Activated CD4-positive, alpha-beta T cell treated with anti-CD3 and anti-CD28 coated beads, Interleukin-2, amount 10 ng/mL, durations not matched to agents 24 days and 14 days (primary cell): ENCODE measurements around the gene RPLP2. TPM values are rescaled to one million over a fixed set of nuclear protein-coding genes. Genes with fewer than 3 reads are reported as not detected.
A peak's percentile ranks its signal among the peaks of the same experiment; 100 is the strongest.

ENCODE experiments used
- DNase-seq: peaks from one replicate; pipeline ENCODE4 v3.0.0; 2022
- H3K27ac Mint-ChIP-seq: one replicate; pipeline ENCODE4 v1.8.0; 2022; ENCODE audit warnings: mild to moderate bottlenecking, mixed read lengths
- H3K27me3 Mint-ChIP-seq: one replicate; pipeline ENCODE4 v1.8.0; 2022; ENCODE audit warnings: mixed read lengths
- H3K36me3 Mint-ChIP-seq: one replicate; pipeline ENCODE4 v1.8.0; 2022; ENCODE audit warnings: low read depth, mild to moderate bottlenecking, mixed read lengths
- H3K4me1 Mint-ChIP-seq: one replicate; pipeline ENCODE4 v1.8.0; 2021; ENCODE audit warnings: mixed read lengths
- H3K4me3 Mint-ChIP-seq: one replicate; pipeline ENCODE4 v1.8.0; 2022; ENCODE audit warnings: mild to moderate bottlenecking, moderate library complexity, mixed read lengths
- H3K9me3 Mint-ChIP-seq: one replicate; pipeline ENCODE4 v1.8.0; 2021; ENCODE audit warnings: mixed read lengths
- intact Hi-C: fragments of 100-400 bp; cut with micrococcal nuclease; formaldehyde crosslinking; loops from one replicate; pipeline ENCODE4 v1.15.1; 2023
- total RNA-seq: library from RNA; stranded (reverse); gene quantifications from 2 replicates; pipeline ENCODE4 v1.2.3, GENCODE V29; 2022

RPLP2 gene
- total RNA-seq, 1 donor from 2014 or later = 2,367 TPM

DNA sequence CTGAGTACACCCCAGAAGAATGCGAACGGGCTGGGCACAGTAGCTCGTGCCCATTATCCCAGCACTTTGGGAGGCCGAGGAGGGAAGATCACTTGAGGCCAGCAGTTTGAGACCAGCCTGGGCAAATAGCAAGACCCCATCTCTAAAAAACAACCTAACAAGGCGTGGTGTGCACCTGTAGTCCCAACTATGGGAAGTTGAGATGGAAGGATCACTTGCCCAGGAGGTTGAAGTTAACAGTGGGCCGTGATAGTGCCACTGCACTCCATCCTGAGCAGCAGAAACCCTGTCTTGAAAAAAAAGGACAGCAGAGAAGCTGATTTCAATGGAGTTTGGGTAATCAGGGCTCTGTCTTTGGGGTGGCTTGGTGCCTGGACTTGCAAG, 3.3 kb downstream of the RPLP2 start:
- Mint-ChIP-seq H3K36me3 (peaks cover 38% of the 10 kb centered on the region), H3K4me1 (peaks cover 22% of the 10 kb centered on the region)

DNA sequence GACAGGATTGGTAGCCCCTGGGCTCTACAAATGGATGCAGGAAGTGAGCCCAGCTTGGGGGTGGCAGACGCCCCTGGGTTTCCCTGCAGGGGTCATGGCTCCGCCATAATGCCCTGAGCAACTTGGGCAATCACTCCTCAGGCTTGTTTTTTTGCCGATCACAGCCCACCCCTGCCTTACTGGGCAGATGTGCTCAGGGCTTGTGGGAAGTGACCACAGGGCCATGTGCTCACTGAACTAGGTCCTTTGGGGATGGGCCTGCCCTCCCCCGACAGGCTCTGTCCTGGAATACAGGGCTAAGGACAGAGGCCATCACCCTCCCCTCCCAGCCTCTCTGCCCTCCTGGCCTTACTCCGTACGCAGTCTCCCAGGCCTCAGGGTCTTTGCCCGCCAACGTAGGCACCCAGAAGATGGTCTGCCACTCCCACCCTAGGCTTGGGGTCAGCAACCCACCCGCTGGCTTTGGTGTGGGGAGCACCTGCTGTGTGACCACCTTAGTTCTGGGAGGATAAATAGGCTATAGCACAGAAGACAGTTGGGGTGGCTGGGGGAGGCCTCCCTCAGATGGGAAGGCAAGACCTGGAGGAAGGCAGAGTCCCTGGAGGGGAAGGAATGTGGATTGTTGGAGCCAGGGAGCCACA, 3.8 kb downstream of the RPLP2 start:
- no peak overlapping the region for H3K27ac Mint-ChIP-seq
- peaks cover 23% of the 10 kb centered on the region for H3K4me1 Mint-ChIP-seq
- peaks cover 38% of the 10 kb centered on the region for H3K36me3 Mint-ChIP-seq
- H3K27me3 Mint-ChIP-seq = no peaks in the 10 kb centered on the region
- H3K4me3 Mint-ChIP-seq = no peak overlapping the region
- no peak for DNase-seq
- intact Hi-C loops = no loop called here
- no peaks in the 10 kb centered on the region for H3K9me3 Mint-ChIP-seq

More for the DNA sequence above, 3.3 kb downstream of the RPLP2 start:
- H3K4me3 Mint-ChIP-seq = no peak overlapping the region
- peak overlapping the region; percentile 56 for H3K27ac Mint-ChIP-seq
- H3K27me3 Mint-ChIP-seq = no peaks in the 10 kb centered on the region
- no peak for DNase-seq
- intact Hi-C loops = no loop called here
- no peaks in the 10 kb centered on the region for H3K9me3 Mint-ChIP-seq

DNA sequence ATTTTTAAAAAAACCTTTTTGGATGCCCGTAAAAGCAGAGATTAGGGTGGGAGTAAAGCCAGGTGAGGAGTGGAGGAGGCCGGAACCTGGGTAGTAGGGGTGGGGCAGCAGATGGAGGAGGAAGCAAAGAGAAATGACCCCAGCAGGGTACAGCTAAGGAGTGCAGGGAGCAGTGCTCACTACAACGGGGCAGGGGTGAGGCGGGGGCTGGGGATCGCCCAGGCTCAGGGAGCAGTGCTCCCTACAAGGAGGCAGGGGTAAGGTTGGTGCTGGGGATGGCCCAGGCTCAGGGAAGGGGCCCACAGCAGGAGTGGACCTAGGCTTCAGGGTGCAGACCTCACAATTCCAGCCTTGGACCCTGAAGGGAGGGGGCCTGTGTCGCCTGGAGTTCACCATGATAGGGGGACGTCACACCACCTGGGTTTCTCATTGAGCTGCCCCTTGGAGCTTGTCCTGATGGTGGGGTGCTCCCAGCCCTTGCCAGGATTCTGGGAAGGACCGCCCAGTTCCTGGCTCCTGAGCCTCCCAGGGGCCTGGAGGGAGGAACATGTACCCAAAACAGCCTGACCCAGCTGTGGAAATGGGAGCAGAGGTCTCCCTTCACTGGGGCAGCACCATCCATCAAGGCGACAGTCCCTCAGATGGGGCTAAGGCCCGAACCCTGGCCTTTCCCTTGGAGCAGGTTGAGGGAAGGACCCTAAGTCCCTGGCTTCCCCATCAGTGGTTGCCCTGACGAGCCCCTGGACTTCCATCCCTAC, 6.1 kb downstream of the RPLP2 start:
- H3K27ac Mint-ChIP-seq = no peak overlapping the region
- intact Hi-C loops = no loop called here

DNA sequence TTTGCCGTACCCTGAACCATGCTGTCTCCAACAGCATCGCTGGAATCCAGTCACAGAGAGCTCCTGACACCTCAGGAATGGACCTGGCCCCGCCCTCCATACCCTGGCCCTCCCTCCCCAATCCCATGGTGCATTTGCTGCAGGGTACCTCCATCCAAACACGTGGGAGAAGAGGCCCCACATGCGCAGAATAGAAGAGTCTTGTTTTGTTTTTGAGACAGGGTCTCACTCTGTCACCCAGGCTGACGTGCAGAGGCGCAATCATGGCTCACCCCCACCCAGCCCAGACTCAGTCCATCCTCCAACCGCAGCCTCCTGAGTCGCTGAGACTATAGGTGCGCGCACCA, 6.6 kb downstream of the RPLP2 start:
- intact Hi-C loops = no loop called here
- H3K9me3 Mint-ChIP-seq = no peaks in the 10 kb centered on the region
- H3K27ac Mint-ChIP-seq = peak overlapping the region; percentile 20
- H3K36me3 Mint-ChIP-seq = peaks cover 22% of the 10 kb centered on the region
- DNase-seq = no peak
- H3K27me3 Mint-ChIP-seq = no peaks in the 10 kb centered on the region
- peaks cover 19% of the 10 kb centered on the region for H3K4me1 Mint-ChIP-seq
- H3K4me3 Mint-ChIP-seq = no peak overlapping the region

More for the DNA sequence above, 6.1 kb downstream of the RPLP2 start:
- Mint-ChIP-seq H3K4me1 (peaks cover 22% of the 10 kb centered on the region), H3K9me3 (no peaks in the 10 kb centered on the region), H3K36me3 (peaks cover 28% of the 10 kb centered on the region), H3K27me3 (no peaks in the 10 kb centered on the region), H3K4me3 (no peak overlapping the region)
- DNase-seq = no peak

DNA sequence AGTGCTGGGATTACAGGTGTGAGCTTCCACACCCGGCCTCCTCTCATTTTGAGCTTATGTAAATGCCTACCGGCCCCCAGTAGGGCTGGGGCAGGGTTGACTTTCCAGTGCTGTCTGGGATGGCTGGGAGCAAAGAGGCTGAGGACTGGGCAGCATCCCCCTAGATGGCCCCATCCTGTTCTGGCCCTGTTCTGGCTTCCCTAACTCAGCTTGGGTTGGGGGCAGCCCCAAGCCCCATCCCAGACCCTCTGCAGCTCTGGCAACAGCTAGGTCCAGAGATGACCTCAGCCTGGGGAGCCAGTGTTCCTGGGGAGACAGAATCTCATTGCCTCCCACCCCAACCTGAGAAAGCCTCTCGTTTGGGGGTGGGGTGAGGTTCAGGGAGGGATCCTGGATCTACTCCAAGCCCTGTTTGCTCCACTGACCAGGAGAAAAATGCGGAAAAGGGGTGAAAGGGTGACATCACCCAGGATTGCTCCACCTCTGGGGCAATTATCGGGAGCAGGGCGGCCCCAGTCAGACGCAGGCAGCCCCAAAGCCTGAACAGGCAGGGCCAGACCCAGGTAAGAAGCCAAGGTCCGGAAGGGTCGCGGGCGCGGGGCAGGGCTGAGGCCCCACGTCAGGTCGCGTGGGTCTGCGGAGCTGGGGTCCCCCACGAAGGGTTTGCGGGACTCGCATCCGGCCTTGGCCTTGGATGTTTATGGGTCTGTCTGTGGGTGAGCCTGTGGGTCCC, 8.8 kb downstream of the RPLP2 start, which contains the start of gene PNPLA2:
TSS of gene PNPLA2 (plus strand) at position 519 of the 733 bp plus-strand sequence. CDS start 805 bp downstream, outside the sequence.
- H3K27me3 Mint-ChIP-seq = no peaks in the 10 kb centered on the region
- intact Hi-C loops = loop anchor here (1.0 kb wide), 1 partner anchor 9 kb away; the partner anchor contains the start of gene RPLP2
- H3K27ac Mint-ChIP-seq = peak within 1 kb of the TSS; percentile 84
- no peak for DNase-seq
- H3K4me3 Mint-ChIP-seq = peak within 1 kb of the TSS; percentile 85
- peaks cover 10% of the 10 kb centered on the region for H3K36me3 Mint-ChIP-seq
- H3K9me3 Mint-ChIP-seq = no peaks in the 10 kb centered on the region
- peaks cover 10% of the 10 kb centered on the region for H3K4me1 Mint-ChIP-seq

DNA sequence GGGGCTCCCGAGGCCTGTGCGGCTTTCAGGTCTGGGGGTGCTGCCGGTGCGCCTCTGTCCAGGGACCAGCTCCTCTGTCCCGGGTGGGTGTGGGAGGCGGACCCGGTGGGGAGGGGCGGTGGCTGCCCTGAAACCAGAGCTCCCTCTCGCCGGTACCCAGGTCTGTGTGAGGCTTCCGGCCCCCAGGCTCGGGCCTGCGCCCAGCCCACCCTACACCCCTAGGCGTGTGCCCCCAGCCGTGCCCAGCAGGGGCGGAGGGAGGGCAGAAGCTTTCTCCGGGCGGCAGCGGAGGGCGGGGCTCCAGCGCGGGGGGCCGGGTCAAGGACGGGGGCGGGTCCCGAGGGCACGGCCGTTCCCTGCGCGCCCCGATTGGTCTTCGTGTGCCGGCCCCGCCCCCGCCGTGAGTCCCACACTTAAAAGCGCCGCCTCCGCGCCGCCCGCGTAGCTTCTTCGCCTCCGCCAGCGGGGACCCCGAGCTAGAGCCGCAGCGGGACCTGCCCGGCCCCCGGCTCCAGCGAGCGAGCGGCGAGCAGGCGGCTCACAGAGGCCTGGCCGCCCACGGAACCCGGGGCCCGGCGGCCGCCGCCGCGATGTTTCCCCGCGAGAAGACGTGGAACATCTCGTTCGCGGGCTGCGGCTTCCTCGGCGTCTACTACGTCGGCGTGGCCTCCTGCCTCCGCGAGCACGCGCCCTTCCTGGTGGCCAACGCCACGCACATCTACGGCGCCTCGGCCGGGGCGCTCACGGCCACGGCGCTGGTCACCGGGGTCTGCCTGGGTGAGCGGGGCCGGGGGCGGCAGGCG, 9.6 kb downstream of the RPLP2 start:
- Mint-ChIP-seq H3K9me3 (no peaks in the 10 kb centered on the region), H3K27me3 (no peaks in the 10 kb centered on the region), H3K36me3 (peaks cover 8% of the 10 kb centered on the region), H3K27ac (peak overlapping the region; percentile 84), H3K4me1 (peaks cover 7% of the 10 kb centered on the region), H3K4me3 (peak overlapping the region; percentile 85)
- DNase-seq = peak; percentile 97
- intact Hi-C loops = loop anchor here (1.0 kb wide), 1 partner anchor 10 kb away; the partner anchor contains the start of gene RPLP2

DNA sequence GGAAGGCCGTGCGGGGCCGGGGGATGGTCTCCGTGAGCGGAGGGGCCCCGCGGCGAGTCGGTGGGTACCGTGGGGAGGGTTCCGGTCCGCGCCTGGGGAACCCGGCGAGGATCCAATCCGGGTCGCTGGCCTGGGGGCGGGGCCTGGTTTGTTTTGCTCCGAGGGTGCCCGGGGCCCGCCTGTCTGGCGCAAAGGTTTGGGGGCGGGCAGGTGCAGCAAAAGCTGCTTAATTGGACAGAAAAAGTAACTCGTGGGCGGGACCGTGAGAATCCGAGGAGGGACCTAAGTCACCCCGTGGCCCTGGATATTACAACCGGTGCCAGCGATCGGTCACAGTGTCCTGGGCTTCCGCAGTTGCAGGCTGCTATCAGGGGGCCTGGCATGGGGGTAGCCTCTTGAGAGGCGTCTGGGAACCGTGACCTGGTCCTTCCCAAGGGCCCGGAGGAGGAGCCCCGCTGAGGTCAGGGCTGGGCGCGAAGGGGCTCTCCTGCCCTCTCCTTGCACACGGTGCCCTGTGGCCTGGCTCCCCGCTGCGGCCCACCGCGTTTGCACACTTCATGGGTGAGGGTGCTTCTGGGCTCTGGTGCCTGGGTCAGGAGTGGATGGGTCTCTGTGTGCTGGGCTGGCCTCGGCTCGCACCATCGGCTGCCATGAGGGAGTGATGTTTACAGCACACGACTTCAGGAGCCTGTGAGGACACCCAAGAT, 10.3 kb downstream of the RPLP2 start:
- intact Hi-C loops = loop anchor here (1.0 kb wide), 1 partner anchor 11 kb away; the partner anchor contains the start of gene RPLP2
- Mint-ChIP-seq H3K27ac (peak overlapping the region; percentile 84), H3K36me3 (peaks cover 13% of the 10 kb centered on the region), H3K27me3 (no peaks in the 10 kb centered on the region), H3K4me3 (peak overlapping the region; percentile 85), H3K4me1 (peaks cover 7% of the 10 kb centered on the region), H3K9me3 (no peaks in the 10 kb centered on the region)
- peak; percentile 98 for DNase-seq

DNA sequence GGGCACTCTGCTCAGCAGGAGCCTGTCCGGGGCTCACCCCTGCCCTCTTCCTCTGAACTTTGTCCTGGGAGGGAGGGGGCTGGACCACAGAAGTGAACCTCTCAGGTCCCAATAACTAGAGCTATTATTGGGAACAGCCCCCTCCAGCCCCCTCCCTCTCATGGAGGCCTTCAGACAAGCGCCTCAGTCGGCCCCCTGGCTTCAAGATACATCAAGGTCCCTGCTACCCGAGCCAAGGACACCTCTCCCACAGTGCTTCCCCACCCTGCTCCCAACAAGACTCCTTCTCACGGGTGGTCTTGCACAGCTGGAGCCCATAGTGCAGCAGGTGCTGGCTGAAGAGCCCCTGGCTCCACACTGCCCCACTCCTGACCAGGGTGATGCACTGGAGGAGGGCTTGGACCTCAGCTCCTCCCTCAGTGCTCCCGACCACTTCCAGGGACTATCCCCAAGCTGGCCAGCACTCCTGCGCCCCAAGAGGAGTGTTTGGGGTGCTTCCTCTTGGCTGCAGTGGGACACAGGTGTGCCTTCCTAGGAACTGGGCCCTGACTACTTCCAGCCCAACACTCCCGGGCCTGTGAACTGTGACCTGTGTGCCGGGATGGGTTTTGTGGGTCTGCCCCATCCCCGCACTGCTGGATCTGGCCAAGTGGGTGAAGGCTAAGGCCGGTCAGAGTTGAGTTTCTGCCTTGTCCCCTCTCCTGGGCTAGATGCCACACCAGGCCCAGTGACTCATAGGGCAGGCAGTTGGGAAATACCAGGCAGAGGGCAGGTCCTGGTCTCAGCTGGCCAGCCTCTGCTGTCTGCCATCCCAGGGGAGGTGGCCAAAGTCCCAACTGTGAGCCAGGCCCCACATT, 11.1 kb downstream of the RPLP2 start:
- peaks cover 7% of the 10 kb centered on the region for H3K4me1 Mint-ChIP-seq
- intact Hi-C loops = no loop called here
- no peak overlapping the region for H3K27ac Mint-ChIP-seq
- H3K4me3 Mint-ChIP-seq = peak overlapping the region; percentile 85
- peaks cover 13% of the 10 kb centered on the region for H3K36me3 Mint-ChIP-seq
- no peak for DNase-seq
- H3K9me3 Mint-ChIP-seq = no peaks in the 10 kb centered on the region
- no peaks in the 10 kb centered on the region for H3K27me3 Mint-ChIP-seq

DNA sequence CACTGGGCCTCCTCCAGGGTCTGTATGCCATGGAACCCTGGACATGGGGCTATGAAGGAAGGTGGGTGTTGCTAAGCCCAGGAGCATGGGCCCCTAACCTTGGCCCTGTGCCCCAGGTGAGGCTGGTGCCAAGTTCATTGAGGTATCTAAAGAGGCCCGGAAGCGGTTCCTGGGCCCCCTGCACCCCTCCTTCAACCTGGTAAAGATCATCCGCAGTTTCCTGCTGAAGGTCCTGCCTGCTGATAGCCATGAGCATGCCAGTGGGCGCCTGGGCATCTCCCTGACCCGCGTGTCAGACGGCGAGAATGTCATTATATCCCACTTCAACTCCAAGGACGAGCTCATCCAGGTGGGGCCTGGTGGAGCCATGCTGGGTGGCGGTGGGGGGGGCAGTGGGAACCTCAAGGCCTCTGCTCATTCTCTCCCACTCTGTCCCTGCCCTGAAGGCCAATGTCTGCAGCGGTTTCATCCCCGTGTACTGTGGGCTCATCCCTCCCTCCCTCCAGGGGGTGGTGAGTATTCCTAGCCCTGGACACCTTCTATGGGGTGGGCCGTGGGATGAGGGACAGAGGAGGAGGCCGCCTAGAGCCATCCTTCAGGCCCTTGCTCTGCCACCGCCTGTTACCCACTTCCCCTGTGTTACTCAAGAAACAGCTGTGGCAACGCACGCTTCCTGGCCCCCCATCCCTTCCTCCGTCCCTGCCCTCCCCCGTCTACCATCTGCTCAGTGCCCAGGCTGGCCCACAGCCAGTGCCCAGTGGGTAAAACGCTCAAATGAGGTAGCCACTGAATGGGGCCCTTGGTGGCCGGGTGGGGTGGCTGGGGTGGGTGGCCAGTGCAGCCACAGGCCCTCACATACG, 12.0 kb downstream of the RPLP2 start:
- peak overlapping the region; percentile 35 for H3K4me3 Mint-ChIP-seq
- peaks cover 13% of the 10 kb centered on the region for H3K36me3 Mint-ChIP-seq
- intact Hi-C loops = no loop called here

DNA sequence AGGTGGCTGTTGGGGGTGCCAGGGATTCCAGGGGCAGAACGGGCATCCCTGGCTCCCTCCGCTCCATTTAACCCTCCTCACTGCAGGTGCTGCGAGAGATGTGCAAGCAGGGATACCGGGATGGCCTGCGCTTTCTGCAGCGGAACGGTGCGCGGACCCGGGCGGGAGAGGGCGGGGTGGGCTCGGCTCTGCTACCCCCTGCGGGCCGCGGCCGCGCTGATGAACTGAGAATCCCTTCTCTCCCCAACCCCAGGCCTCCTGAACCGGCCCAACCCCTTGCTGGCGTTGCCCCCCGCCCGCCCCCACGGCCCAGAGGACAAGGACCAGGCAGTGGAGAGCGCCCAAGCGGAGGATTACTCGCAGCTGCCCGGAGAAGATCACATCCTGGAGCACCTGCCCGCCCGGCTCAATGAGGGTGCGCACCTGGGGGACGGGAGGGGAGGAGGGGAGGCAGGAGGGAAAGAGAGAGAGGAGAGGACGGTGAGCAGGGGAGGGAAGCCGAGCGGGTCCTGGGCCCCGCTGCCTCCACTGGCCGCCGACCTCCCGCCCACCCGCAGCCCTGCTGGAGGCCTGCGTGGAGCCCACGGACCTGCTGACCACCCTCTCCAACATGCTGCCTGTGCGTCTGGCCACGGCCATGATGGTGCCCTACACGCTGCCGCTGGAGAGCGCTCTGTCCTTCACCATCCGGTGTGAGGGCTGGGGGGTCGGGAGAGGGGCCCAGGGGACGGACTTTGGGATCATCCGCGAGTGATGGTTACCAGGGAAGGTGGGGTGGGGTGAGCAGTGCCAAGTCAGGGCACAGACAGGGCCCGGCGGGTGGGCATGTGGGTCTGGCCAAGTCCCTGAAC, 13.9 kb downstream of the RPLP2 start:
- H3K4me3 Mint-ChIP-seq = no peak overlapping the region

More for the DNA sequence above, 12.0 kb downstream of the RPLP2 start:
- no peak overlapping the region for H3K27ac Mint-ChIP-seq
- DNase-seq = no peak
- no peaks in the 10 kb centered on the region for H3K9me3 Mint-ChIP-seq
- H3K4me1 Mint-ChIP-seq = peaks cover 9% of the 10 kb centered on the region
- peaks cover 1% of the 10 kb centered on the region for H3K27me3 Mint-ChIP-seq

More for the DNA sequence above, 13.9 kb downstream of the RPLP2 start:
- no peaks in the 10 kb centered on the region for H3K9me3 Mint-ChIP-seq
- no peak overlapping the region for H3K27ac Mint-ChIP-seq
- H3K36me3 Mint-ChIP-seq = peaks cover 12% of the 10 kb centered on the region
- H3K4me1 Mint-ChIP-seq = peaks cover 16% of the 10 kb centered on the region
- intact Hi-C loops = no loop called here
- H3K27me3 Mint-ChIP-seq = peaks cover 14% of the 10 kb centered on the region
- DNase-seq = no peak
